Measurements from ENCODE around the gene AIM2.

GRCh38 chr1:159098596-159098995 lies 22.0 kb upstream of the AIM2 start:
- TF ChIP-seq RXRA (IDR thresholded peaks at IDR 0.05; ENCODE audit: borderline replicate concordance, low read depth) (no peak), CTCF (IDR thresholded peaks at IDR 0.05) (no peak), TCF12 (IDR thresholded peaks at IDR 0.05) (no peak)

All from SK-N-SH (cell line).